ENCODE measurements around the gene FSIP1.

The FSIP1 gene

GRCh38 chr15:39737196-39737550, 45.5 kb downstream of the FSIP1 start:
- peaks cover 13% of the 10 kb centered on the region for H3K4me1 ChIP-seq
- no peak for TF ChIP-seq CTCF (IDR thresholded peaks at IDR 0.05; ENCODE audit: low read depth, low read length)
- H3K27me3 ChIP-seq, result no peaks in the 10 kb centered on the region
- H3K36me3 ChIP-seq, result no peaks in the 10 kb centered on the region
- H3K4me3 ChIP-seq (ENCODE audit: low read depth, low read length), result no peak overlapping the region
- no peak for DNase-seq
- H3K9me3 ChIP-seq, result no peaks in the 10 kb centered on the region

GRCh38 chr15:39736412-39737195, 46.0 kb downstream of the FSIP1 start:
- peak; percentile 80 for DNase-seq
- H3K4me1 ChIP-seq, result peaks cover 13% of the 10 kb centered on the region
- no peak for TF ChIP-seq CTCF (IDR thresholded peaks at IDR 0.05; ENCODE audit: low read depth, low read length)

GRCh38 chr15:39735120-39735717, 47.4 kb downstream of the FSIP1 start:
- TF ChIP-seq CTCF (IDR thresholded peaks at IDR 0.05; ENCODE audit: low read depth, low read length), result no peak
- Histone ChIP-seq H3K27me3 (no peaks in the 10 kb centered on the region), H3K4me1 (peaks cover 13% of the 10 kb centered on the region), H3K4me3 (ENCODE audit: low read depth, low read length) (no peak overlapping the region), H3K36me3 (no peaks in the 10 kb centered on the region), H3K9me3 (no peaks in the 10 kb centered on the region)
- DNase-seq, result no peak

More at GRCh38 chr15:39736412-39737195, 46.0 kb downstream of the FSIP1 start:
- Histone ChIP-seq H3K9me3 (no peaks in the 10 kb centered on the region), H3K4me3 (ENCODE audit: low read depth, low read length) (no peak overlapping the region), H3K27me3 (no peaks in the 10 kb centered on the region), H3K36me3 (no peaks in the 10 kb centered on the region)

- TF ChIP-seq CTCF (IDR thresholded peaks at IDR 0.05; ENCODE audit: low read depth, low read length), result no peak
- H3K36me3 ChIP-seq, result no peaks in the 10 kb centered on the region
- H3K27me3 ChIP-seq, result no peaks in the 10 kb centered on the region
- no peak overlapping the region for H3K4me3 ChIP-seq (ENCODE audit: low read depth, low read length)
- H3K9me3 ChIP-seq, result no peaks in the 10 kb centered on the region
- DNase-seq, result no peak
- H3K4me1 ChIP-seq, result peaks cover 5% of the 10 kb centered on the region
Measured at GRCh38 chr15:39731266-39731665, 51.4 kb downstream of the FSIP1 start.

- no peak for DNase-seq
- no peaks in the 10 kb centered on the region for H3K36me3 ChIP-seq
- no peaks in the 10 kb centered on the region for H3K9me3 ChIP-seq
- no peak for TF ChIP-seq CTCF (IDR thresholded peaks at IDR 0.05; ENCODE audit: low read depth, low read length)
- no peaks in the 10 kb centered on the region for H3K27me3 ChIP-seq
- no peak overlapping the region for H3K4me3 ChIP-seq (ENCODE audit: low read depth, low read length)
- no peaks in the 10 kb centered on the region for H3K4me1 ChIP-seq
Measured at GRCh38 chr15:39730552-39730951, 52.1 kb downstream of the FSIP1 start.

- no peak overlapping the region for H3K4me3 ChIP-seq (ENCODE audit: low read depth, low read length)
- H3K36me3 ChIP-seq, result no peaks in the 10 kb centered on the region
- H3K27me3 ChIP-seq, result no peaks in the 10 kb centered on the region
- no peak for DNase-seq
- H3K4me1 ChIP-seq, result no peaks in the 10 kb centered on the region
- no peaks in the 10 kb centered on the region for H3K9me3 ChIP-seq
- no peak for TF ChIP-seq CTCF (IDR thresholded peaks at IDR 0.05; ENCODE audit: low read depth, low read length)
Measured at GRCh38 chr15:39729500-39729899, 53.1 kb downstream of the FSIP1 start.
